ENCODE measurements around the gene UBL3.

The UBL3 gene

GRCh38 chr13:29753618-29754472 lies 96.6 kb downstream of the UBL3 start:
- no peak for DNase-seq

GRCh38 chr13:29752175-29752574 lies 98.2 kb downstream of the UBL3 start:
- peak; percentile 13 for DNase-seq

- no peak for DNase-seq
Measured at GRCh38 chr13:29750183-29750530, 100.3 kb downstream of the UBL3 start.

GRCh38 chr13:29749401-29750182 lies 100.8 kb downstream of the UBL3 start:
- DNase-seq, result no peak

GRCh38 chr13:29748097-29748496 lies 102.3 kb downstream of the UBL3 start:
- DNase-seq, result no peak

- DNase-seq, result no peak
Measured at GRCh38 chr13:29746148-29746677, 104.2 kb downstream of the UBL3 start.

- no peak for DNase-seq
Measured at GRCh38 chr13:29745704-29746103, 104.7 kb downstream of the UBL3 start.

- DNase-seq, result peak; percentile 53
Measured at GRCh38 chr13:29743201-29743786, 107.1 kb downstream of the UBL3 start.

GRCh38 chr13:29740961-29741360 lies 109.5 kb downstream of the UBL3 start:
- DNase-seq, result no peak

- no peak for DNase-seq
Measured at GRCh38 chr13:29737061-29737460, 113.4 kb downstream of the UBL3 start.

- no peak for DNase-seq
Measured at GRCh38 chr13:29733147-29733611, 117.2 kb downstream of the UBL3 start.

GRCh38 chr13:29730253-29730652 lies 120.2 kb downstream of the UBL3 start:
- peak; percentile 16 for DNase-seq

GRCh38 chr13:29722415-29722814 lies 128.0 kb downstream of the UBL3 start:
- DNase-seq, result no peak

- DNase-seq, result no peak
Measured at GRCh38 chr13:29721766-29722165, 128.7 kb downstream of the UBL3 start.

GRCh38 chr13:29718694-29719093 lies 131.7 kb downstream of the UBL3 start:
- DNase-seq, result no peak

GRCh38 chr13:29716493-29716892 lies 133.9 kb downstream of the UBL3 start:
- no peak for DNase-seq

Measured in DMS53 (cell line).